B cell (primary cell): ENCODE data around the gene ARHGAP9. TPM values are rescaled to one million over a fixed set of nuclear protein-coding genes. Genes with fewer than 3 reads are reported as not detected.

Source experiments
- ATAC-seq: fragments of 200-7000 bp; cut with Tn5 transposase; one replicate; pipeline ENCODE4 v1.10.0; 2021; ENCODE audit warnings: low read depth, mild to moderate bottlenecking, moderate number of reproducible peaks, moderate library complexity
- CTCF ChIA-PET: fragments of 350-600 bp; sonication (Branson Sonifier 250); formaldehyde crosslinking; loops from one replicate; lab custom pipeline; 2021; ENCODE audit warnings: antibody characterized with exemption, inconsistent platforms; lab: Charles Lee
- POLR2A ChIA-PET: fragments of 350-600 bp; sonication (Branson Sonifier 250); formaldehyde crosslinking; loops from one replicate; lab custom pipeline; 2021; ENCODE audit warnings: antibody characterized with exemption; lab: Charles Lee
- DNase-seq: peaks from one replicate; pipeline ENCODE4 v3.0.0; 2013
- H2AFZ ChIP-seq: 2 replicates; pipeline ENCODE4 v1.6.1; 2012; ENCODE audit warnings: mild to moderate bottlenecking, low read depth, low read length; ENCODE audit not compliant: insufficient read depth, poor library complexity, severe bottlenecking
- H3K27ac ChIP-seq, 2 donors: 1 replicate in 1 of 2; 2 replicates in 1 of 2; pipeline ENCODE4 v1.5.1; 2012 to 2013; ENCODE audit warnings: low read length in 2 of 2, mild to moderate bottlenecking in 2 of 2, moderate library complexity in 1 of 2
- H3K27me3 ChIP-seq, 4 experiments: fragments of 200-600 bp in 1 of 4; sonication (generic) in 1 of 4; replicated peaks in 1 of 4; 1 replicate in 2 of 4; 2 replicates in 2 of 4; pipeline versions ENCODE4 v1.6.1 to v1.7.0; 2013 to 2016; ENCODE audit warnings: low read length in 3 of 4, mild to moderate bottlenecking in 2 of 4, mixed read lengths in 1 of 4, moderate library complexity in 1 of 4; ENCODE audit not compliant: insufficient read depth in 4 of 4, control insufficient read depth in 3 of 4; ENCODE audit errors: control extremely low read depth in 1 of 4
- H3K36me3 ChIP-seq, 2 experiments: replicated peaks in 1 of 2; 1 replicate in 1 of 2; 2 replicates in 1 of 2; pipeline versions ENCODE4 v1.6.1 to v1.7.1; 2013; ENCODE audit warnings: low read length in 1 of 2; ENCODE audit not compliant: insufficient read depth in 2 of 2, control insufficient read depth in 1 of 2; ENCODE audit errors: control extremely low read depth in 1 of 2, extremely low read depth in 1 of 2
- H3K4me1 ChIP-seq, 2 donors: fragments of 200-600 bp in 1 of 2; sonication (generic) in 1 of 2; 1 replicate in 1 of 2; 2 replicates in 1 of 2; pipeline versions ENCODE4 v1.5.1 to v1.6.1; 2013 to 2017; ENCODE audit warnings: low read length in 2 of 2; ENCODE audit not compliant: control insufficient read depth in 2 of 2, insufficient read depth in 2 of 2
- H3K4me2 ChIP-seq: replicated peaks from 2 replicates; pipeline ENCODE3; 2012; ENCODE audit warnings: mild to moderate bottlenecking, low read depth, low read length; ENCODE audit not compliant: poor library complexity, severe bottlenecking
- H3K4me3 ChIP-seq, 5 experiments: fragments of 200-600 bp in 1 of 5; sonication (generic) in 1 of 5; 1 replicate in 3 of 5; 2 replicates in 2 of 5; pipeline versions ENCODE4 v1.5.1 to v1.7.0; 2011 to 2016; ENCODE audit warnings: low read length in 4 of 5, mild to moderate bottlenecking in 4 of 5, low read depth in 2 of 5, control low read depth in 1 of 5, moderate library complexity in 1 of 5; ENCODE audit not compliant: insufficient read depth in 1 of 5; ENCODE audit errors: control extremely low read depth in 1 of 5, extremely low read depth in 1 of 5
- H3K79me2 ChIP-seq: fragments of 200-600 bp; sonication (generic); one replicate; pipeline ENCODE4 v1.6.0; 2016; ENCODE audit warnings: low read length; ENCODE audit not compliant: control insufficient read depth, insufficient read depth
- H3K9ac ChIP-seq: fragments of 200-600 bp; sonication (generic); 2 replicates; pipeline ENCODE4 v1.6.1; 2017; ENCODE audit warnings: mild to moderate bottlenecking, low read length, moderate library complexity
- H3K9me3 ChIP-seq, 3 donors: one replicate each; pipeline versions ENCODE4 v1.6.1 to v1.7.1; 2013; ENCODE audit warnings: low read length in 2 of 3; ENCODE audit not compliant: control insufficient read depth in 2 of 3, insufficient read depth in 1 of 3; ENCODE audit errors: control extremely low read depth in 1 of 3
- H4K20me1 ChIP-seq: 2 replicates; pipeline ENCODE4 v1.6.0; 2012; ENCODE audit warnings: mild to moderate bottlenecking, low read length; ENCODE audit not compliant: insufficient read depth, control insufficient read depth, poor library complexity, severe bottlenecking
- H3K27ac Mint-ChIP-seq: one replicate; pipeline ENCODE4 v1.8.0; 2021; ENCODE audit warnings: mixed read lengths
- H3K27me3 Mint-ChIP-seq: one replicate; pipeline ENCODE4 v1.8.0; 2021; ENCODE audit warnings: mixed read lengths
- H3K4me1 Mint-ChIP-seq: one replicate; pipeline ENCODE4 v1.8.0; 2021; ENCODE audit warnings: mixed read lengths
- H3K4me3 Mint-ChIP-seq: one replicate; pipeline ENCODE4 v1.8.0; 2021; ENCODE audit warnings: mixed read lengths
- H3K9me3 Mint-ChIP-seq: one replicate; pipeline ENCODE4 v1.8.0; 2022; ENCODE audit warnings: mixed read lengths; ENCODE audit not compliant: insufficient read depth
- CTCF ChIP-seq: fragments of 200-600 bp; IDR thresholded peaks from one replicate; pipeline ENCODE4 v1.8.0; 2022; ENCODE audit warnings: antibody characterized with exemption, mild to moderate bottlenecking
- EZH2 ChIP-seq: IDR thresholded peaks from 2 replicates; pipeline ENCODE4 v1.6.1; 2012; ENCODE audit warnings: borderline replicate concordance, low read depth, mild to moderate bottlenecking, moderate library complexity, low read length; ENCODE audit not compliant: insufficient read depth, poor library complexity, severe bottlenecking
- WGBS: methylation state at CpG from one replicate; pipeline ENCODE4 v1.1.5; 2013; ENCODE audit warnings: missing lambda C conversion rate; ENCODE audit not compliant: insufficient coverage; 5-methylcytosine and 5-hydroxymethylcytosine counted together
- intact Hi-C: fragments of 100-400 bp; cut with micrococcal nuclease; formaldehyde crosslinking; loops from one replicate; pipeline ENCODE4 v1.10.0; 2022
- polyA plus RNA-seq: library from polyadenylated mRNA; depleted of rRNA; stranded (reverse); fragments of >200 nt; gene quantifications from 2 replicates; pipeline ENCODE4 v1.2.3, GENCODE V29; 2012
- total RNA-seq, 2 donors: library from RNA; stranded (reverse); fragments of 120-200 nt in 1 of 2; gene quantifications; 1 replicate in 1 of 2; 2 replicates in 1 of 2; pipeline versions ENCODE4 v1.2.3 to v1.2.4, GENCODE V29; 2013 to 2022

ARHGAP9 gene
- total and polyA plus RNA-seq, 2 donors (not counting 1 experiment from before 2014, with no cell fraction given), result 161 to 390 TPM

DNA sequence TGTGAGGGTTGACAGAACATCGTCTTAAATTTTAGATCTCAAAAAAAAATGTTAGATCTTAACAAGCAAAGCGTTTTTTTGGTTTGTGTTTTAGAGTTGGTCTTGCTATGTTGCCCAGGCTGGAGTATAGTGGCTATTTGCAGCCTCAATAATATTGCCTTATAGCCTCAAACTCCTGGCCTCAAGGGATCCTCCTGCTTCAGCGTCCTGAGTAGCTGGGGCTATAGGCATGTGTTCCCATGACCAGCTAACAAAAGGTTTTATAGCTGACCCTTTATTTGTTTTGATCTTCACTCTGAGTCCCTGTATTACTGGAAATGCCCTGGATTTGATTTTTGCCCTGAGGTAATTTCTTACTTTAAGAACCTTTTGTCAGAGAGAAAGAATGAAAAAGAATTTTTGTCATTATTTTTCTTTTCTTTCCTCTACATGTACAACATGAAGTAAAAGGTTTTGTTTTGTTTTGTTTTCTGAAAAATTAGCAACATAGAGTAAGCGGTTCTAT, 39.9 kb downstream of the ARHGAP9 start:
- peaks cover 1 to 11% (median 7%) of the 10 kb centered on the region in 3 donors for H3K9me3 ChIP-seq
- TF ChIP-seq CTCF, result no peak
- no peak for TF ChIP-seq EZH2
- no peak overlapping the region for H3K27ac ChIP-seq
- Mint-ChIP-seq H3K9me3 (peaks cover 2% of the 10 kb centered on the region), H3K4me1 (no peaks in the 10 kb centered on the region), H3K27me3 (peaks cover 9% of the 10 kb centered on the region), H3K4me3 (no peak overlapping the region), H3K27ac (no peak overlapping the region)
- ChIA-PET POLR2A (no interaction called here), CTCF (no interaction called here)
- intact Hi-C loops, result no loop called here
- ATAC-seq (no peak), DNase-seq (no peak)
- no peaks in the 10 kb centered on the region for H4K20me1 ChIP-seq
- WGBS, result no CpG with 5 or more reads among the region's 4 CpGs
- no peak overlapping the region for H3K4me2 ChIP-seq
- H3K79me2 ChIP-seq, result no peaks in the 10 kb centered on the region
- no peaks in the 10 kb centered on the region for H3K36me3 ChIP-seq
- H2AFZ ChIP-seq, result no peak overlapping the region
- H3K27me3 ChIP-seq, result no peaks in the 10 kb centered on the region
- H3K4me3 ChIP-seq, result no peak overlapping the region
- H3K9ac ChIP-seq, result no peak overlapping the region
- H3K4me1 ChIP-seq, result no peaks in the 10 kb centered on the region

- ChIA-PET POLR2A (no interaction called here), CTCF (no interaction called here)
- TF ChIP-seq CTCF (no peak), EZH2 (no peak)
- Histone ChIP-seq H3K79me2 (no peaks in the 10 kb centered on the region), H3K4me3 (no peak overlapping the region), H3K27me3 (no peaks in the 10 kb centered on the region), H3K4me2 (no peak overlapping the region), H3K27ac (no peak overlapping the region), H2AFZ (no peak overlapping the region), H3K36me3 (no peaks in the 10 kb centered on the region), H4K20me1 (no peaks in the 10 kb centered on the region), H3K4me1 (no peaks in the 10 kb centered on the region), H3K9me3 (peaks cover 1 to 11% (median 7%) of the 10 kb centered on the region in 3 donors), H3K9ac (no peak overlapping the region)
- H3K9me3 Mint-ChIP-seq, result peaks cover 2% of the 10 kb centered on the region
- no peak overlapping the region for H3K27ac Mint-ChIP-seq
- ATAC-seq, result no peak
- no peak for DNase-seq
- H3K27me3 Mint-ChIP-seq, result peaks cover 9% of the 10 kb centered on the region
- no peak overlapping the region for H3K4me3 Mint-ChIP-seq
- WGBS, result no CpG with 5 or more reads among the region's 1 CpG
- H3K4me1 Mint-ChIP-seq, result no peaks in the 10 kb centered on the region
- intact Hi-C loops, result no loop called here
Measured at GRCh38 chr12:57438400-57438799, 41.3 kb downstream of the ARHGAP9 start.
